Stimulated activated CD8-positive, alpha-beta memory T cell treated with anti-CD3 and anti-CD28 coated beads, Interleukin-7, amount 100 ng/mL, for 24 hours (primary cell): Measurements from ENCODE around the gene NMT2.
A peak's percentile ranks its signal among the peaks of the same experiment; 100 is the strongest.

Experiments
- DNase-seq: peaks from one replicate; pipeline ENCODE4 v3.0.0-alpha.2; 2020; ENCODE audit warnings: low read depth

Gene NMT2

GRCh38 chr10:15141136-15142054 lies 27.1 kb downstream of the NMT2 start:
- DNase-seq, result no peak

GRCh38 chr10:15140698-15141097 lies 27.8 kb downstream of the NMT2 start:
- no peak for DNase-seq

GRCh38 chr10:15137636-15138035 lies 30.9 kb downstream of the NMT2 start:
- DNase-seq, result no peak

- no peak for DNase-seq
Measured at GRCh38 chr10:15137036-15137359, 31.5 kb downstream of the NMT2 start.

- DNase-seq, result no peak
Measured at GRCh38 chr10:15136129-15137035, 32.1 kb downstream of the NMT2 start.

GRCh38 chr10:15131330-15131729 lies 37.2 kb downstream of the NMT2 start:
- no peak for DNase-seq

- DNase-seq, result no peak
Measured at GRCh38 chr10:15124908-15125307, 43.6 kb downstream of the NMT2 start.

GRCh38 chr10:15124190-15124589 lies 44.3 kb downstream of the NMT2 start:
- no peak for DNase-seq

GRCh38 chr10:15123749-15124184 lies 44.7 kb downstream of the NMT2 start:
- no peak for DNase-seq

- DNase-seq, result no peak
Measured at GRCh38 chr10:15122477-15123030, 45.9 kb downstream of the NMT2 start.

- DNase-seq, result no peak
Measured at GRCh38 chr10:15121707-15122106, 46.8 kb downstream of the NMT2 start.

- DNase-seq, result no peak
Measured at GRCh38 chr10:15120523-15120922, 48.0 kb downstream of the NMT2 start.

GRCh38 chr10:15118615-15119014 lies 49.9 kb downstream of the NMT2 start:
- no peak for DNase-seq

GRCh38 chr10:15116225-15116624 lies 52.3 kb downstream of the NMT2 start:
- no peak for DNase-seq

- DNase-seq, result no peak
Measured at GRCh38 chr10:15113766-15114165, 54.7 kb downstream of the NMT2 start.

GRCh38 chr10:15112657-15113056 lies 55.8 kb downstream of the NMT2 start:
- DNase-seq, result no peak

- DNase-seq, result peak; percentile 52
Measured at GRCh38 chr10:15106352-15107013, 62.0 kb downstream of the NMT2 start.

GRCh38 chr10:15103513-15103912 lies 65.0 kb downstream of the NMT2 start:
- DNase-seq, result no peak

GRCh38 chr10:15099886-15100285 lies 68.6 kb downstream of the NMT2 start:
- DNase-seq, result no peak

GRCh38 chr10:15097011-15097812 lies 71.3 kb downstream of the NMT2 start, which contains the start of gene RPP38:
TSS of gene RPP38 (plus strand) at chr10:15097355. CDS start at chr10:15103315, 5,960 bp downstream.
- peak; percentile 98 for DNase-seq

- DNase-seq, result no peak
Measured at GRCh38 chr10:15096661-15097010, 71.9 kb downstream of the NMT2 start.
